Activated T-helper 1 cell treated with anti-CD3 and anti-CD28 coated beads, Interleukin-2, amount 50 U/mL, for 16 hours (primary cell): ENCODE results near the gene PLXNA4.

Source experiments
- DNase-seq, 2 donors: peaks; one replicate each; pipeline ENCODE4 v3.0.0-alpha.2; 2020; ENCODE audit warnings: low read depth in 1 of 2, low spot score in 1 of 2

Gene PLXNA4

DNA sequence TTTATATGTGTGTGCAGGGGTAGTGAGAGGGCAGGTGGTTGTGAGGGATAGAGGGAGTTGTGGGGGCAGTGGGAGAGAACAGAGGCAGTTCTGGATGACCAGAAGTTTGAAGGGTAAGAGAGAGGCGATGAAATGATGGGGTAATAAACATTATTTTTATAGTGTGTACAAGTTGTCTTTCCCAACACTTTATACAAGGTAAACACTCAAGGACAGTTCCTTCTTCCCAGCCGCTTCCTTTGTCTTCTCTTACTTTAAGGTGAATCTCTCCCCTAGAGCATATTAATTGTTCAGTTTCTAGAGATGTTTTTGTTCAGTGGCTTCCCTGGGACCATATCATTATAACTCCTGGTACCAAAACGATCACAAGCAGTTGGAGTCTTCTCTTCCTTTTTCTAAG is 475.8 kb downstream of the PLXNA4 start:
- DNase-seq = no peak

GRCh38 chr7:132099163-132099562 is 477.1 kb downstream of the PLXNA4 start:
- no peak for DNase-seq

DNA sequence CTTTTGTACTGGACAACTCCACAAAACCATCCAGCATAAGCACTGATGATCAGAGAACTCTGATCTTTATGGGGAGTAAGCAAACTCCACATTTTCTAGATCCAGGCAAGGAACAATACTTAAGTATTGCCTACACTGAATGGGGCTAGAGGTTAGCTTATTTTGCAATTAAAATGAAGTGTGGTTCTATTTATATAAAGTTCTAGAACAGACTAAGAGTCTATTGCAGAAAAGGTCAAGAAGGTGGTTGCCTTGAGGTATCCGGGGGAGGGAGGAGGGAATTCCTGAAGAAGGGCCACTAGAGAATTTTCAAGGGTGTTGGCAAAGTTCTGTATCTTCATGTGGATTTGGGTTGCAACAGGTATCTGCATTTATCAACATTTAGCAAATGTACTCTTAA is 477.9 kb downstream of the PLXNA4 start:
- no peak for DNase-seq

GRCh38 chr7:132097550-132098134 is 478.6 kb downstream of the PLXNA4 start:
- DNase-seq = no peak

- no peak for DNase-seq
Measured at GRCh38 chr7:132095111-132095765, 481.0 kb downstream of the PLXNA4 start.

GRCh38 chr7:132092106-132092505 is 484.2 kb downstream of the PLXNA4 start:
- no peak for DNase-seq

DNA sequence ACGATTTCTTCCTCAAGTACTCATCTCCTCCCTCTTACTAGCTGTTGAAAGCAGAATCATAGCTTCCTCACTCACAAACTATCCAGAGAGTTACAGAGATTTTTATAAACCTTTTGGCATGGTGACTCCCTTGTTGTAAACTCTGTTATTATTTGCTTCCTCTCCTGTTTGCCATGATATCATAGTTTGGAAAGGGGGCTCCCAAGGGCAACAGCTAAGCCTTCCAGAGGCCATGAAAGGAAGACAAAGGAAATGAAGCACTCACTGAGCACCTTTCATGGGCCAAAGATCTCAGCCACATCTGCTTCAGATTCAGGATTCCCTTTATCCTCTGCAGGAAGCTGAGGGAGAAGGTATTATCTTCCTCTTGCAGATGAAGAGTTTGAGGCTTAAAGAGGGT is 484.6 kb downstream of the PLXNA4 start:
- DNase-seq = no peak

DNA sequence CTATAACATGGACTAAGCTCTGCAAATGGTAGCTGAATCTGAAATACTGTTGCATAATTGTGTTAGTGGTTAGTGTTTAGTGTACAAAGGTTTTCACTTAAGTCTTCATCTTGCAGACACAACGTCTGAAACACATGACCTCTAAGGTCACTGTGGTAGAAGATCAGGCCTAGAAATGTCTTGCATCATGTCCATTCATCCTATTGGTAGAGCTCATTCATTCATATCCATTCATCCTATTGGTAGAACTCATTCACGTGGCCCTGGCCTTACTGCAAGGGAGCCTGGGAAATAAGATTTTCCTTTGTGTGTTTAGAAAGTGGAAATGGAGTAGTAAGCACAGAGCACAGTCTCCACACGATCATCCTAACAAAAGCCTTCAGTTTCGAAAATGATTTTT is 485.8 kb downstream of the PLXNA4 start:
- DNase-seq = no peak

- no peak for DNase-seq
Measured at GRCh38 chr7:132089356-132089755, 486.9 kb downstream of the PLXNA4 start.

DNA sequence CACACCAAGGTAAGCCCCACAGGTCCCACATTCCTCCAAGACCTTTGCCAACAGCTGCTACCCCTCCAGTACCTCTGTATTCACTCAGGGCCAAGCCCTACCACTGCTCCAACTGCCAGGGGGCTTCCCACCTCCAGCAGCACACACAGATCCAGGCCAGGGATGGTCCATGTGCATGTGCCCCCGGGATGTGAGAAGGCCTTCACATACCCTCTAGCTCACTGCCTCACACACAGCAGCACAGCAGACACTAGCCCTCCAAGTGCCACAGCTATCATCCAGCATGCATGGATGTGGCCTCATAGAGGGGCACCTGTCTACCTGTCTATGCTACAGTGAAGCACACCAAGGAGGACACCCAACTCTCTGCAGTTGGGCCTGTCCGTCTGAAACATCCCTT is 488.8 kb downstream of the PLXNA4 start:
- DNase-seq = no peak

- DNase-seq = no peak
Measured at GRCh38 chr7:132084776-132085388, 491.4 kb downstream of the PLXNA4 start.

GRCh38 chr7:132083537-132084123 is 492.6 kb downstream of the PLXNA4 start:
- no peak for DNase-seq

GRCh38 chr7:132083126-132083525 is 493.1 kb downstream of the PLXNA4 start:
- no peak for DNase-seq

DNA sequence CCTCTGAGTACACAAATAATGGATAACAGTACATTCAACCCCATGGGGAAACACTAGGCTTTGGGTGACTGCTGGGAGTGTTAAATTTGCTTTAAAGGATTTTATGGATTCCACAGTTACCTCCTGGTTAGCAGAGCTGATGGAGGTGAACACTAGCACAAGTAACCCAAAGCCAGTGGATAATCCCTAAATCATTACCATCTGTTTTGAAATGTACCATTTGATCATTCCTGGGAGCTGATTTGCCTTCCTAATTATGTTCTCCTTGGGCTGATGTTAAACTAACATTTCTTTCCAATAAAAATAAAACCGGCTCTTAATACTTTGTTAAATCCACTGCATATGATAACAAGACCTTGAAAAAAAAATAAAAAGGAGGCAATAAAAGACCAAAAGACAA is 493.9 kb downstream of the PLXNA4 start:
- no peak for DNase-seq

GRCh38 chr7:132081686-132082085 is 494.6 kb downstream of the PLXNA4 start:
- no peak for DNase-seq

- DNase-seq = no peak
Measured at GRCh38 chr7:132080967-132081668, 495.2 kb downstream of the PLXNA4 start.

DNA sequence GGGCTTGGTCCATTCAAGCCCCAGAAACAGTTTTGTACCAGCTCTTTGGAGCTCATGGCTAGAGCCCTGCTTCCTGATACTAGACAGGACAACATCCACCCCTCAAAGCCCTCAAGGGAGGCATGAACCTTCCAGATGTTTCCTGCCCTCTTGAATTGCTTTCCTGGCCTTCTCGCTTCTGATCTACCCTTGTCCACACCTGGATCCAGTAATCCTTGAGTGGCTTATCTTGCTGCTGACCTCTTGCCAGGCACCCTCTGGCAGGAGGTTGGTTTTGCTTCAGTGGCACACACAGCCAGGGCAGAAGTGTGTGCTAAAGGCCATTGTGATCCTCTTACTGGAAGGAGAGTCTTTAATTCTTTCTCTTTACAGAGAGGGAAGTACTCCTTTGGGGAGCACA is 495.8 kb downstream of the PLXNA4 start:
- no peak for DNase-seq

- DNase-seq = no peak
Measured at GRCh38 chr7:132078891-132079735, 497.2 kb downstream of the PLXNA4 start.

DNA sequence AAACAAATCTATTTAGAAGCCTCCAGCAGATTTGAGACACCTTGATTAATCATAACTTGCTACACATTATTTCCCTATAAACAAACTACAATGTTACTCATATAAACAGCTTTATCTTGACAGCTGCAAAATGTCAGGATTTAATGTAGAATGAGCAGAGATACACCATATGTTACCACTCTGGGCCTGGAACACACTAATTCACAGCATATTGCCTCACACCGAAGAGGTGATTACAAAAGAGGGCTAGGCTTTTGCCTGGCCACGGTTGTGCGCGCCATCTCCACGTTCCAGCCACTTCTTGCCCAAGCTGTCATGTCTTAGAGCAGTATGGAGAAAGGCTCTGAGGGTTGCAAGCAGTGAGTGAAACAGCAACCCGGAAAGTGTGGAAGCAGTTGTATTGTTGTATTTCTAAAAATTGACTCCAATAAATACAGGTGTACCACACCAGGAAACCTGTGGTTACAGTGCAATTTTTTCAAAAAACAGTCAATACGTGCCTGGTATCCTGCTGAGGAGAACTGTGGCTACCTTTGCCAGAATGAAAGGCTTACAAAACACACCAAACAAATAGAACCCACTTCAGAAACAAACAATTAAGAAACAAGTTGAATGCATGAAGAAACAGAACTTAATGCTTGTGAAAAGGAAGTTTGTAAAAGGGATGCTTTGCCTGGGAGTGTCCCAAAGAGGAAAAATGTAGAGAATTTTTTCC is 498.1 kb downstream of the PLXNA4 start:
- no peak for DNase-seq

GRCh38 chr7:132076301-132077035 is 499.8 kb downstream of the PLXNA4 start:
- DNase-seq = no peak
